Endodermal cell (in vitro differentiated cells): ENCODE results near the gene BSDC1. TPM values are rescaled to one million over a fixed set of nuclear protein-coding genes. Genes with fewer than 3 reads are reported as not detected.

Experiments
- DNase-seq: peaks from one replicate; pipeline ENCODE4 v3.0.0-alpha.2; 2017
- H3K27ac ChIP-seq: 2 replicates; pipeline ENCODE4 v1.5.1; 2013; ENCODE audit warnings: mild to moderate bottlenecking, low read depth, low read length, moderate library complexity
- H3K27me3 ChIP-seq: 2 replicates; pipeline ENCODE4 v1.6.1; 2013; ENCODE audit warnings: mild to moderate bottlenecking, low read length, moderate library complexity; ENCODE audit not compliant: insufficient read depth, control insufficient read depth, poor library complexity, severe bottlenecking
- H3K36me3 ChIP-seq: 2 replicates; pipeline ENCODE4 v1.7.0; 2013; ENCODE audit warnings: mild to moderate bottlenecking, low read length, moderate library complexity; ENCODE audit not compliant: control insufficient read depth, insufficient read depth
- H3K4me1 ChIP-seq: one replicate; pipeline ENCODE4 v1.7.0; 2013; ENCODE audit warnings: low read length; ENCODE audit not compliant: control insufficient read depth, insufficient read depth
- H3K4me3 ChIP-seq: 2 replicates; pipeline ENCODE4 v1.5.1; 2013; ENCODE audit warnings: mild to moderate bottlenecking, low read length, moderate library complexity
- H3K9ac ChIP-seq: 2 replicates; pipeline ENCODE4 v1.6.1; 2013; ENCODE audit warnings: mild to moderate bottlenecking, low read length, moderate library complexity; ENCODE audit not compliant: poor library complexity, severe bottlenecking; ENCODE audit errors: extremely low read depth
- H3K9me3 ChIP-seq: 2 replicates; pipeline ENCODE4 v1.6.1; 2013; ENCODE audit warnings: mild to moderate bottlenecking, low read length, moderate library complexity; ENCODE audit not compliant: control insufficient read depth
- H3K27ac Mint-ChIP-seq: 2 replicates; pipeline ENCODE4 v1.8.0; 2020; ENCODE audit warnings: mixed read lengths
- H3K27me3 Mint-ChIP-seq: 2 replicates; pipeline ENCODE4 v1.8.0; 2021; ENCODE audit warnings: mild to moderate bottlenecking, mixed read lengths; ENCODE audit not compliant: insufficient read depth
- H3K36me3 Mint-ChIP-seq: 2 replicates; pipeline ENCODE4 v1.8.0; 2020; ENCODE audit warnings: low read depth, mixed read lengths
- H3K4me1 Mint-ChIP-seq: 2 replicates; pipeline ENCODE4 v1.8.0; 2020; ENCODE audit warnings: mixed read lengths
- H3K4me3 Mint-ChIP-seq: 2 replicates; pipeline ENCODE4 v1.8.0; 2020; ENCODE audit warnings: mild to moderate bottlenecking, moderate library complexity, mixed read lengths
- H3K9me3 Mint-ChIP-seq: 2 replicates; pipeline ENCODE4 v1.8.0; 2020; ENCODE audit warnings: mild to moderate bottlenecking, mixed read lengths
- CTCF ChIP-seq: fragments of 200-600 bp; sonication (generic); conservative IDR thresholded peaks from 2 replicates; pipeline ENCODE4 v1.5.0; 2021; ENCODE audit warnings: antibody characterized with exemption, mild to moderate bottlenecking
- WGBS, 2 experiments: methylation state at CpG; one replicate each; pipeline versions ENCODE4 v1.1.5 to v1.1.7; 2013; ENCODE audit warnings: missing lambda C conversion rate in 2 of 2, mixed read lengths in 1 of 2; ENCODE audit not compliant: insufficient coverage in 1 of 2, insufficient read length in 1 of 2; 5-methylcytosine and 5-hydroxymethylcytosine counted together
- total RNA-seq, 2 donors: library from RNA; stranded (reverse); fragmentation: NEBNext Ultra II Directional in 1 of 2; extraction: Animal tissue kit (Norgen Biotek cat#: 25700) in 1 of 2; gene quantifications; 2 replicates in 1 of 2; 3 replicates in 1 of 2; pipeline ENCODE4 v1.2.1, GENCODE V29; 2021

BSDC1 gene
- total RNA-seq, 2 donors from 2014 or later: 61.7 to 68.3 TPM

GRCh38 chr1:32390904-32391870 is 3.1 kb downstream of the BSDC1 start:
- Mint-ChIP-seq H3K4me3 (no peak overlapping the region), H3K36me3 (peaks cover 21% of the 10 kb centered on the region), H3K4me1 (peaks cover 7% of the 10 kb centered on the region), H3K9me3 (peaks cover 2% of the 10 kb centered on the region), H3K27ac (no peak overlapping the region), H3K27me3 (no peaks in the 10 kb centered on the region)
- WGBS, 2 experiments: 94% methylated on average over 7 to 8 of the region's 8 CpGs
- Histone ChIP-seq H3K4me3 (no peak overlapping the region), H3K27ac (no peak overlapping the region), H3K36me3 (peaks cover 67% of the 10 kb centered on the region), H3K4me1 (peaks cover 5% of the 10 kb centered on the region), H3K27me3 (no peaks in the 10 kb centered on the region), H3K9ac (no peak overlapping the region), H3K9me3 (peaks cover under 1% of the 10 kb centered on the region)
- no peak for DNase-seq
- TF ChIP-seq CTCF: peak; percentile 49

- no peaks in the 10 kb centered on the region for H3K27me3 Mint-ChIP-seq
- TF ChIP-seq CTCF: no peak
- Histone ChIP-seq H3K4me3 (no peak overlapping the region), H3K36me3 (peaks cover 91% of the 10 kb centered on the region), H3K9me3 (no peaks in the 10 kb centered on the region), H3K27ac (no peak overlapping the region), H3K9ac (no peak overlapping the region), H3K27me3 (no peaks in the 10 kb centered on the region), H3K4me1 (peaks cover 5% of the 10 kb centered on the region)
- DNase-seq: no peak
- H3K36me3 Mint-ChIP-seq: peaks cover 40% of the 10 kb centered on the region
- no peak overlapping the region for H3K4me3 Mint-ChIP-seq
- peaks cover 5% of the 10 kb centered on the region for H3K4me1 Mint-ChIP-seq
- no peaks in the 10 kb centered on the region for H3K9me3 Mint-ChIP-seq
- no peak overlapping the region for H3K27ac Mint-ChIP-seq
- WGBS, 2 experiments: 81 to 95% methylated on average over 3 to 6 of the region's 6 CpGs
Measured at GRCh38 chr1:32388641-32389040, 5.6 kb downstream of the BSDC1 start.

GRCh38 chr1:32386676-32387392 is 7.4 kb downstream of the BSDC1 start:
- no peak for TF ChIP-seq CTCF
- H3K27ac ChIP-seq: no peak overlapping the region
- no peak overlapping the region for H3K4me3 Mint-ChIP-seq
- no peak for DNase-seq
- no peaks in the 10 kb centered on the region for H3K9me3 Mint-ChIP-seq
- 89 to 95% methylated on average over 4 to 12 of the region's 13 CpGs for WGBS, 2 experiments
- no peaks in the 10 kb centered on the region for H3K27me3 ChIP-seq
- peaks cover 52% of the 10 kb centered on the region for H3K36me3 Mint-ChIP-seq
- H3K27ac Mint-ChIP-seq: no peak overlapping the region
- no peaks in the 10 kb centered on the region for H3K9me3 ChIP-seq
- peaks cover 93% of the 10 kb centered on the region for H3K36me3 ChIP-seq
- no peaks in the 10 kb centered on the region for H3K27me3 Mint-ChIP-seq
- no peaks in the 10 kb centered on the region for H3K4me1 Mint-ChIP-seq
- H3K4me3 ChIP-seq: no peak overlapping the region
- no peak overlapping the region for H3K9ac ChIP-seq
- H3K4me1 ChIP-seq: no peaks in the 10 kb centered on the region
